Spleen (tissue), 7 donors: Measurements from ENCODE around the gene FDXR.
A peak's percentile ranks its signal among the peaks of the same experiment; 100 is the strongest.

Experiments
- POLR2A ChIP-seq, 3 donors: fragments of 450-650 bp; IDR thresholded peaks; one replicate each; pipeline ENCODE4 v1.5.1; 2017; ENCODE audit warnings: antibody characterized with exemption in 3 of 3, mild to moderate bottlenecking in 1 of 3
- POLR2AphosphoS5 ChIP-seq, 3 donors: sonication (generic); formaldehyde crosslinking; IDR thresholded peaks; one replicate each; pipeline ENCODE4 v1.5.1; 2017; ENCODE audit warnings: antibody characterized with exemption in 3 of 3
- TF ChIP-seq, protein P1 (sequence below), 11 experiments: fragments of 200-600 bp in 7 of 11; fragments of 450-650 bp in 4 of 11; sonication (generic) in 4 of 11; IDR thresholded peaks in 8 of 11; conservative IDR thresholded peaks in 3 of 11; 1 replicate in 7 of 11; 2 replicates in 4 of 11; pipeline versions ENCODE4 v1.4.0 to v1.8.0; 2016 to 2021; ENCODE audit warnings: antibody characterized with exemption in 11 of 11, inconsistent platforms in 4 of 11, mild to moderate bottlenecking in 1 of 11
- donor health status: DM: no; HTN: no; CAD: no; lungs with moderate emphysema.
- donor health status: DM: no; HTN: no; CAD: no.
- donor health status: DM: no; HTN: no; CAD: no.

DNA sequence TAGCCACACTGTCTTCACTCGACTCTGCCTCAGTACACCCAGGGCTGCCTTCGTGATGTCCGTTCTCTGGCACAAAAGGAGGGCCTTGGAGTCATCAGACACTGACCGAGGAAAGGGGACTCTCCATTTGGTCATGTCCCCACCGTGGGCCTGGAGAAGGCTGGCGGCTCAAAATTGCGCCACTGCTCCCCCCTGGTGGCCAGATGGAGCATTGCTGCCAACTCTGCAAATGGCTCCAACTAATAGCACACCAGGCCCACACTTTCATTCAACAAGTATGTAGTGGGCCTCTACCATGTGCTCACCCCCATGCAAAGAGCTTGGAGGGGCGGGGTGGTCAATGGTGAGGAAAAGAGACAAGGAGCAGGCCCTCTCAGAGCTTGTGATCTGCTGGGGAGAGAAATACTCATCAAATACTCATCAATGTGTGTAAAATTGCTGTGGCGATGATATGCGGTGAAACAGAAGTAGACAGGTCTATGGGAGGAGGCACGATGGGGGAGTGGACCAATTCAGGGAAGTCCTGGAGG lies 7.9 kb downstream of the FDXR start:
- TF ChIP-seq, protein P1, sequence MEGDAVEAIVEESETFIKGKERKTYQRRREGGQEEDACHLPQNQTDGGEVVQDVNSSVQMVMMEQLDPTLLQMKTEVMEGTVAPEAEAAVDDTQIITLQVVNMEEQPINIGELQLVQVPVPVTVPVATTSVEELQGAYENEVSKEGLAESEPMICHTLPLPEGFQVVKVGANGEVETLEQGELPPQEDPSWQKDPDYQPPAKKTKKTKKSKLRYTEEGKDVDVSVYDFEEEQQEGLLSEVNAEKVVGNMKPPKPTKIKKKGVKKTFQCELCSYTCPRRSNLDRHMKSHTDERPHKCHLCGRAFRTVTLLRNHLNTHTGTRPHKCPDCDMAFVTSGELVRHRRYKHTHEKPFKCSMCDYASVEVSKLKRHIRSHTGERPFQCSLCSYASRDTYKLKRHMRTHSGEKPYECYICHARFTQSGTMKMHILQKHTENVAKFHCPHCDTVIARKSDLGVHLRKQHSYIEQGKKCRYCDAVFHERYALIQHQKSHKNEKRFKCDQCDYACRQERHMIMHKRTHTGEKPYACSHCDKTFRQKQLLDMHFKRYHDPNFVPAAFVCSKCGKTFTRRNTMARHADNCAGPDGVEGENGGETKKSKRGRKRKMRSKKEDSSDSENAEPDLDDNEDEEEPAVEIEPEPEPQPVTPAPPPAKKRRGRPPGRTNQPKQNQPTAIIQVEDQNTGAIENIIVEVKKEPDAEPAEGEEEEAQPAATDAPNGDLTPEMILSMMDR (IDR thresholded peaks at IDR 0.05 in 8 of 11, conservative IDR thresholded peaks at IDR 0.05 in 3 of 11) = peak; percentile 94 to 98 (median 97)
- TF ChIP-seq POLR2AphosphoS5 (IDR thresholded peaks at IDR 0.05) (peak in 1 of 3 donors; percentile 38), POLR2A (IDR thresholded peaks at IDR 0.05) (no peak)
